ENCODE measurements around the gene BUB1B. TPM values are rescaled to one million over a fixed set of nuclear protein-coding genes. Genes with fewer than 3 reads are reported as not detected.

The BUB1B gene
- polyA plus RNA-seq, 1 of the 3 experiments (the other 2 are of a cell fraction): 12.6 TPM

- POLR2A ChIA-PET: interaction anchor here (0.6 to 0.7 kb wide), 2 partner anchors 15 to 33 kb away, joined by 3 to 5 read pairs; no protein-coding TSS in a partner anchor
- no peak overlapping the region for H2AFZ ChIP-seq (ENCODE audit: low read depth)
- peaks cover 22% of the 10 kb centered on the region for H3F3A ChIP-seq (replicated peaks; ENCODE audit: insufficient read depth)
- peak overlapping the region; percentile 81 for H3K4me2 ChIP-seq
- peak; percentile 87 for DNase-seq
- H3K4me3 ChIP-seq (ENCODE audit: low read depth in 2 of 2, low read length in 1 of 2): peak overlapping the region; percentile 35 to 41
- H3K27ac ChIP-seq (ENCODE audit: low read depth in 2 of 2, low read length in 1 of 2): no peak overlapping the region
- H3K9ac ChIP-seq: no peak overlapping the region
- H3K27me3 ChIP-seq (ENCODE audit: insufficient read depth): peaks cover 21% of the 10 kb centered on the region
- H3K9me2 ChIP-seq: no peaks in the 10 kb centered on the region
- WGBS (ENCODE audit: low lambda C conversion rate): 71% methylated on average over 33 of the region's 82 CpGs
- no peaks in the 10 kb centered on the region for H3K79me2 ChIP-seq (ENCODE audit: insufficient read depth)
- H3K4me1 ChIP-seq (ENCODE audit: control insufficient read depth in 1 of 2, insufficient read depth in 2 of 2, low read depth in 1 of 2, low read length in 1 of 2): peaks cover 13 to 35% of the 10 kb centered on the region in 2 experiments
- H3K36me3 ChIP-seq (replicated peaks in 1 of 2; ENCODE audit: control insufficient read depth in 1 of 2, insufficient read depth in 2 of 2, low read length in 1 of 2): no peaks in the 10 kb centered on the region
- no peaks in the 10 kb centered on the region for H3K9me3 ChIP-seq
- TF ChIP-seq RFX5 (IDR thresholded peaks at IDR 0.05; ENCODE audit: low read length) (no peak), TAF1 (IDR thresholded peaks at IDR 0.05; ENCODE audit: borderline replicate concordance, low read depth, low read length) (no peak), ELF1 (IDR thresholded peaks at IDR 0.05) (no peak), CHD2 (IDR thresholded peaks at IDR 0.05; ENCODE audit: low read length, partially characterized antibody) (no peak)
- CTCF ChIA-PET: interaction anchor here (0.9 to 34.5 kb wide), 4 partner anchors 14 to 92 kb away, joined by 3 to 720 read pairs (median 4); partner anchors contain the start of gene PAK6
- H4K20me1 ChIP-seq (ENCODE audit: insufficient read depth): peaks cover 13% of the 10 kb centered on the region
Observed at GRCh38 chr15:40252438-40253166, 91.7 kb downstream of the BUB1B start.

- POLR2A ChIA-PET: interaction anchor here (0.7 kb wide), 1 partner anchor 34 kb away, joined by 3 read pairs; no protein-coding TSS in a partner anchor
- CTCF ChIA-PET: interaction anchor here (0.9 to 34.5 kb wide), 5 partner anchors 15 to 92 kb away, joined by 3 to 720 read pairs (median 5); partner anchors contain the start of gene PAK6
- 63% methylated on average over 7 of the region's 28 CpGs for WGBS (ENCODE audit: low lambda C conversion rate)
- Histone ChIP-seq H3K27ac (ENCODE audit: low read depth in 2 of 2, low read length in 1 of 2) (no peak overlapping the region), H3K27me3 (ENCODE audit: insufficient read depth) (peaks cover 21% of the 10 kb centered on the region), H3K4me1 (ENCODE audit: control insufficient read depth in 1 of 2, insufficient read depth in 2 of 2, low read depth in 1 of 2, low read length in 1 of 2) (peaks cover 13 to 32% of the 10 kb centered on the region in 2 experiments), H3K4me3 (ENCODE audit: low read depth in 2 of 2, low read length in 1 of 2) (peak overlapping the region; percentile 35 to 41; a peak in 3 of 4 replicates), H3K4me2 (peak overlapping the region; percentile 81), H3K9me3 (no peaks in the 10 kb centered on the region), H2AFZ (ENCODE audit: low read depth) (no peak overlapping the region), H3F3A (replicated peaks; ENCODE audit: insufficient read depth) (peaks cover 22% of the 10 kb centered on the region), H3K9me2 (no peaks in the 10 kb centered on the region), H3K9ac (no peak overlapping the region), H3K36me3 (replicated peaks in 1 of 2; ENCODE audit: control insufficient read depth in 1 of 2, insufficient read depth in 2 of 2, low read length in 1 of 2) (no peaks in the 10 kb centered on the region), H3K79me2 (ENCODE audit: insufficient read depth) (no peaks in the 10 kb centered on the region), H4K20me1 (ENCODE audit: insufficient read depth) (peaks cover 13% of the 10 kb centered on the region)
- no peak for DNase-seq
- TF ChIP-seq NFIC (IDR thresholded peaks at IDR 0.05; ENCODE audit: borderline replicate concordance): no peak
- TF ChIP-seq ELF1 (IDR thresholded peaks at IDR 0.05): no peak
- TF ChIP-seq CHD2 (IDR thresholded peaks at IDR 0.05; ENCODE audit: low read length, partially characterized antibody): no peak
- TF ChIP-seq FOXJ3 (CRISPR knock-in tag; IDR thresholded peaks at IDR 0.05): no peak
- TF ChIP-seq FOSL2 (IDR thresholded peaks at IDR 0.05; ENCODE audit: borderline replicate concordance, low read depth): no peak
- no peak for TF ChIP-seq USF2 (IDR thresholded peaks at IDR 0.05; ENCODE audit: borderline replicate concordance, low read depth, low read length)
- TF ChIP-seq JUND (IDR thresholded peaks at IDR 0.05): no peak
- TF ChIP-seq YY1 (IDR thresholded peaks at IDR 0.05; ENCODE audit: low read depth): no peak
- TF ChIP-seq REST (IDR thresholded peaks at IDR 0.05; ENCODE audit: low read depth, low read length): no peak
Observed at GRCh38 chr15:40253167-40253790, 92.4 kb downstream of the BUB1B start.
